ENCODE measurements around the gene DENND2C.

GRCh38 chr1:114718661-114719423, 49.0 kb upstream of the DENND2C start:
- TF ChIP-seq YY1 (IDR thresholded peaks at IDR 0.05; ENCODE audit: insufficient read depth, insufficient read length) (no peak), ZNF274 (IDR thresholded peaks at IDR 0.05; ENCODE audit: low read depth, low read length) (no peak), SUZ12 (IDR thresholded peaks at IDR 0.05; ENCODE audit: extremely low read depth, insufficient read depth, insufficient read length) (no peak)

All from NT2/D1 (cell line).